HG03095 (cell line): ENCODE results near the gene CNTN1.

ENCODE experiments used
- ATAC-seq: cut with Tn5 transposase; IDR thresholded peaks from one replicate; pipeline ENCODE4 v1.9.1; 2021; ENCODE audit warnings: moderate library complexity; ENCODE audit not compliant: unreplicated experiment

CNTN1 gene

DNA sequence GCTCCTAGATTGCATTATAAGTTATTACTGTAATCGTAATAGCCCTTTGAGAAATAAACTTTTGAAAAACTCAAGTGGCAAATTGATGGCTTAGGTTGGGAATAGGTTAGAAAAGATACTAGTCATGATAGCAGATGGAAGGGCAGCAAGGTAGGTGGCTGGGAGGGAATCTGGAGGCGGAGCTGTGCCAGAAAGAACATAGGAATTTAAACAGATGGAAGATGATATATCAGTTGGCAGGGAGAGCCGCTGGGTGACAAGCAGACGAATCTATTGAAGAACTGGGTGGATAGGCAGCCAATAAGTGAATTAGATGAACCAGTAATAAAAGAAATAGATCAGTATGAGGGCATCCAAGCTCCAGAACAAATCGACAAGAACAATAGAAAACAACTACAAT, 142.1 kb downstream of the CNTN1 start:
- ATAC-seq, result no peak

GRCh38 chr12:40837891-40838429, 145.7 kb downstream of the CNTN1 start:
- ATAC-seq, result no peak

DNA sequence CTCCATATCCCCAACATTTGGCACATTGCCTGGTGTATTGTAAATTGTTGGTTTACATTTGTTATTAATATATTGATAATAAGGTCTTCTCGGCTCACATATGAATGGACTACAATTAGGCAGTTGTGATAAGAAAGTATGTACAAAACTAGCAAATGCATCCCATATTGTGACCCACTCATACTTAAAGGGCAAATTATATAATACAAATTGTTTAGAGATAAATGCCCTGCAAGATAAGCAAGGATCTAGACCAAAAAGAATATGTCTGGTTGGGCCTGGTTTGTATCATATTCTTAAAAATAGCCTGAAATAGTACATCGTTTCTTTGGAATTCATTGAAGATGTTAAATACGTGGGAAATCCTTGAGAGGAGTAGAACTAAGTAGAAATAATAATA, 151.3 kb downstream of the CNTN1 start:
- ATAC-seq, result no peak

GRCh38 chr12:40853221-40853620, 161.0 kb downstream of the CNTN1 start:
- ATAC-seq, result no peak

GRCh38 chr12:40854604-40855003, 162.4 kb downstream of the CNTN1 start:
- ATAC-seq, result no peak

- ATAC-seq, result no peak
Observed at GRCh38 chr12:40864891-40865290, 172.7 kb downstream of the CNTN1 start.

DNA sequence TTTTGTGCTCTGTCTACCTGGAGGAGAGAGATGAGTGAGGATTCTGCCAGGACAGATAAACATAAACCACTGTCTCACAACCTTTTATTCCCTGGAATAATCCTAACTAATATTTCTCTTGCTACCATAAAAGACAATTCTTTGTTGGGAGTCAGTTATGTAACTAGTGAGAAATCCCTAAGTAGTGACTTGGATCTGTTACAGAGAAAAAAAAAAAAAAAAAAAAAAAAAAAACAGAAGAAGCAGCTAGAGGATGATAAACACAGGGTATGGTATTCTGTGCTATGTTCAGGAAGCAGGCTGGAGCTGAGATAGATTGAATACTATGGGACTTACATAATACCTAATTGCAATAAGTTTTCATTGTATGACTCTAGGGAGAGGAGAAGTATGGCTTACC, 178.7 kb downstream of the CNTN1 start:
- no peak for ATAC-seq

- no peak for ATAC-seq
Observed at GRCh38 chr12:40874868-40875267, 182.6 kb downstream of the CNTN1 start.

DNA sequence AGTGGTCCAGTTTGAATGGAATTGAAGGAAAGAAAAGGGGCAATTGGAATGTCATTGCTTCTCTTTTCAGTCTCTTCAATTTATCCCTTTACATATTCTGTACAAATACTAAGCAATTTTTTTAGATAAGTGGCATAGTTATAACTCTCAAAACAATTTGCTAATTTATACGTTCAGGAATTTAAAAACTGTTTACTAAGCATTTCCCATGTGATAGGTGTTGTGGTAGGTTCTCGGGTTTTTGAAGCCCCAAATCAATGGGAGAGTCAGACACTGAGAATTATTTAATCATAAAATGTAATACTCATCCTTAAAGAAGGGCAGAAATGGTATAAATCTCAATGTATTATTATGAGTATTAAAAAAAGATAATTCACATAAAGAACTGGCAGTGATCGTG, 197.1 kb downstream of the CNTN1 start:
- no peak for ATAC-seq

DNA sequence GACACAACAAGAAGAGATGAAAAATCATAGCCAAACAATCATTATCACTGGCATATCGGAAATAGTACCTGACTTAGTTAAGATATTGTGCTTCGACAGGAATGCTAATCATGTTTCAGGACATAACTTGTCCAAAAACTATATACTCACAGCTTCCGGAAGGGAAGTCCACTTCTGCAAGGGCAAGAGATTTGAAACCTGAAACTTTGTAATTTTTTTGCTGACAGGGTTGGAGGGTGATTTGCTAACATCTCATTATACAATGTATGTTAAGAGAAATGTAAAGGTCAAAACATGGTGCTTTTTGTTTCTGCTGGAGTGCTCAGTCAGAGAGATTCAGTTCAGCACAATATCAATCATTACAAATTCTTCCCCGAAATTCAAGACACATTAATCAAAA, 200.3 kb downstream of the CNTN1 start:
- no peak for ATAC-seq

- ATAC-seq, result no peak
Observed at GRCh38 chr12:40898505-40898904, 206.3 kb downstream of the CNTN1 start.

DNA sequence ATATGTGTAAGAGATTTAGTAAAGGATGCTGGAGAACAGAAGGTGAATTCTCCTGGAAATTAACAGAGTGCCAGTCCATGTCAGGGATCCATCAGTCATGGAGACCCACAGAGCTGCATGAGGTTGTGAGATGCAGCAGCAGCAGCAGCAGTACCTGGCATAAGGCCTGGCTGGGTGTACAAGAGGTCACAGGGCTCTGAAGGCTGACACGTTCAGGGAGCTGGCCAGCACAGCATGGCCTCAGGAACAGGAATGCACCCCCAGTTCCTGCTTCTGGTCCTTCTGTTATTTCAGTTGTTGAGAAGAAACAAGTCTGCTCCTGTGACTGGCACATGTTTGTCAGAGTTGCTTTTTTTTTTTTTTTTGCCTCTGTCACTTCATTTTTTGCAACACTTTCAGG, 210.8 kb downstream of the CNTN1 start:
- no peak for ATAC-seq

DNA sequence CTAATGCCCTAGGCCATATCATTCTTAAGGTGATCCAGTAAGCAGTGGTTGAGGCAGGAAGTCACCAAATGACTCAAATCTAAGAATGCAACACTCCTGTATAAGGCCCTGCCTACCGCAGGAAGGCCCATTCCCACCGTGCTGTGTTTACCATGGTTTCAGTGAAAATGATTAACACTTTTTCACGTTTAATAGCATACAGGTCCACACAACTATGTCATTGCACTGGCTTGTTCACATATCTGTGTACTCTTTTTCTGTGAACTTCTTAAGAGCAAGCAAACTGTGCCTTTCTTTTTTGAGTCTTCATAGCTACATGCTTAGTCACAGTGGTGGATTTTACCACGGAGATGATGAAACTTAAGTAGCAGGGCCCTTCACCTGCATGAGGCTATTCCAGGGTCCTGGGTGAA, 214.9 kb downstream of the CNTN1 start:
- ATAC-seq, result peak; percentile 95

DNA sequence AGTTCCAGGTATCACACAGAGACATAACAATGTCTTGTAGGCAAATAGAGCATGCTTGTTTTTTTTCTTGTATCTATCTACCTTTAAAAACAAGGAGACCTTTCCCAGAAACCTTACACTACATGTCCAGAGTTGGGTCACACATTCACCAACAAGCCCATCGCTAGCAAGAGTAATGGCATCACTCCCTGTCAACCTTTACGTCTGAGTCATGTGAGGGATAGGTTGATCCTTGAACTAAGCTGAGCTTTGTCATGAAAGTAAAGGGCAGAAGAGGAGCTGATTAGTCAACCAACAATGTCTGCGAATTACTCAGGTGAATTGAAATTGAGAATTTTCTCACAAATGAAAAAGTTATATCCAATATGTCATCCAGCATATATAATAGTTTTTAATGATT, 219.4 kb downstream of the CNTN1 start:
- no peak for ATAC-seq

DNA sequence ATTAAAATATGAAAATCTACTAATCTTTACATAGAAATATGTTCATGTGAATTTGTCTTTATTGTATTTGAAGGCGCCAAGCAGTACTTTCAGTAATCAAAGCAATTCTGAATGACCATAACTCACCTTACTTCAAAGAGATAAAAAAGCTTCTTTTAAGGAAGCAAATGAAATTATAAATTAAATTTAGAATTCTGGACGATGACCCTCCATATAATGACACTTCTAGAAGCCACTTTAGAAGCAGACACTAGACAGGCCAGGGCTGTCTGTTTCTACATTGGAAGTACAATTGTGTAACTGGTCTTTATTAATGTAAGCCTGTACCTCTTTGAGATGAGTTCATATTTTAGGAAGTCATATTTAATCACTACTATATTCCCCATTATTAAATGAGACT, 222.9 kb downstream of the CNTN1 start:
- no peak for ATAC-seq

- ATAC-seq, result no peak
Observed at GRCh38 chr12:40917561-40917960, 225.3 kb downstream of the CNTN1 start.

DNA sequence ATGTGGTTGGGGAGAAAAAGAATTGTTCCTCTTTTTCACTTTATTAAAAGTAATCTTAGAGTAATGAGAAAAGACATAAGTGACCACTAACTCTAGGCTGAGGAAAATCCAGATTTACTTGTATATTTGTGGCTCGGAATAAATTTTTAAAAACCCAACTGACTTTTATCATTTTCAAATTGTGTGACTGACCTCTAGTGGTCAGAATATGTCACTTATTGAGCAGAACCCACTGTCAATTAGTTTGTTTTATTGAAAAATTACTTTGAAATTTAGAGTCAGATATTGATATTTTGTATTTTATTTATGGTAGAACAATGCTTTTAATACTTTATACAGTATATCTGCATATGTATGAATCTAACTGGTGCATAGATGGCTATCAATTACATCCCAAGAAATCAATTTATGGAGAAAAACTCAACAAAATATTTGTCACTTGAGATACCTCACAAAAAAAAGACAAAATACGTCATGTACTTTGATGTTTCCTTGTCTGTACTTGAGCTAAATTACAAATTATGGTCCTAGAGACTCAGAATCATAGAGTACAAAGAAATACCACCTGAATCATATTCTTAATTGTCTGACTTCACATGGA, 229.4 kb downstream of the CNTN1 start:
- no peak for ATAC-seq

GRCh38 chr12:40937891-40938290, 245.7 kb downstream of the CNTN1 start:
- ATAC-seq, result no peak

GRCh38 chr12:40942326-40942725, 250.1 kb downstream of the CNTN1 start:
- ATAC-seq, result no peak

GRCh38 chr12:40945772-40946171, 253.5 kb downstream of the CNTN1 start:
- ATAC-seq, result no peak

DNA sequence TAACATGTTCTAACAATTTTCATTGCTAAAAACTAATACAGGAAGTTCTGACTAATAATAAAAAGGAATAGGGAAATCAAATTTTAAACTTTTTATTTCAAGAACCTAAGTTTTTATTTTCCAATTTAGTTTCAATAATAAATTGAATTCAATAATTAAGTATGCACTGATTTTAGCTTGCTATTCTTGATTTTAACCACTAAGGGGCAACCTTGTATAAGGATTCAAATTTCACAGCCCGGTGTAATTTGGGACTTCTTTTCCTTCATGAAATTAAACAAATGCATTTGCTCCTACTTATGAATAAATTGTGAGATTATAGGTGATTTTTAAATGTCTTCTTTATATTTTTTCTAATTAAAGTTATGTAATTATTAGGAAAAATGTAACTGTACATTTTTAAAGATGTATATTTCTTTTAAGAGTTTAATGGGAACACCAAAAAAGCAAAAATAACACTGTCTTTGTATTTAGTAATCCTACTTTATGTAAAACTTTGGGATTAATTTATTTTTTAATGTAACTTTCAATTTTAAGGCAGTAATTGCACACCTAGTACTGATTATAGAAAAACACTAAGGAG, 254.5 kb downstream of the CNTN1 start:
- ATAC-seq, result no peak

DNA sequence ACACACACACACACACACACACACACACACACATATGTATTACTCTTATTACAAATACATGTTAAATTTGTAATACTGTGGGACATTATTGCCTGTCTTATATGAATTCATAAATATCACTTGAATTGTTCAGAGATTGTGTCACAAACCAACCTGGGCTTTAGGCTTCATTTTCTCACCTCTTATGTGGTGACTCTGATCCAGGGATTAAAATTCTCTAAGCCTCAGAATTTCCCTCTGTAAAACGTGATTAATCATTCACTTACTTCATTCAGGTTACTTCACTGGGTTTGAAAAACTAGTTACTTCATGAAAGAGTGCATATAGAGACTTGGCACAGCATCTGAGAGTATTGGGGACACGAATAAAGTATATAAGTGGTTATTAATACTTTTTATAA, 255.6 kb downstream of the CNTN1 start:
- ATAC-seq, result no peak

DNA sequence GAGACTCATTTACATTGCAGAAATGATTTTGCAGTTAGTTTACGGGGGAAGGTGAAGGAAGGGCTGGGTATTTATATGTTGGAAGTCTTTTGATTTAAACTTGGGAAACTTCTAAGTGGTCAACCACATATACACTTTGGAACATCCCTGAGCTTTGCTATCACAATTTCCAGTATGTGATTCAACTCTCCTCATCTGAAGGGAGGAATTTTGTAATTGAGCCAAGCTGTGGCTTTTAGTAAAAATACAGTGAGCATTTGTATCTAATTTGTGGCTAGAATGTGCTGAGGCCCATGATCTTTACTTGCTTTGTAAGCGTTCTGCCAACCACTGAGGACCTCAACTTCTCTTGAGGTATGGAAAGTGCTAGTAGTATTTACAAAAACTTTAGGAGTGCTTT, 260.8 kb downstream of the CNTN1 start:
- ATAC-seq, result no peak
